ENCODE measurements around the gene CLTCL1. TPM values are rescaled to one million over a fixed set of nuclear protein-coding genes. Genes with fewer than 3 reads are reported as not detected.
A peak's percentile ranks its signal among the peaks of the same experiment; 100 is the strongest.

The CLTCL1 gene
- total RNA-seq, 3 donors from 2014 or later (not counting 1 experiment from before 2014, with no cell fraction given): 0.86 to 1.2 (median 1.2) TPM

DNA sequence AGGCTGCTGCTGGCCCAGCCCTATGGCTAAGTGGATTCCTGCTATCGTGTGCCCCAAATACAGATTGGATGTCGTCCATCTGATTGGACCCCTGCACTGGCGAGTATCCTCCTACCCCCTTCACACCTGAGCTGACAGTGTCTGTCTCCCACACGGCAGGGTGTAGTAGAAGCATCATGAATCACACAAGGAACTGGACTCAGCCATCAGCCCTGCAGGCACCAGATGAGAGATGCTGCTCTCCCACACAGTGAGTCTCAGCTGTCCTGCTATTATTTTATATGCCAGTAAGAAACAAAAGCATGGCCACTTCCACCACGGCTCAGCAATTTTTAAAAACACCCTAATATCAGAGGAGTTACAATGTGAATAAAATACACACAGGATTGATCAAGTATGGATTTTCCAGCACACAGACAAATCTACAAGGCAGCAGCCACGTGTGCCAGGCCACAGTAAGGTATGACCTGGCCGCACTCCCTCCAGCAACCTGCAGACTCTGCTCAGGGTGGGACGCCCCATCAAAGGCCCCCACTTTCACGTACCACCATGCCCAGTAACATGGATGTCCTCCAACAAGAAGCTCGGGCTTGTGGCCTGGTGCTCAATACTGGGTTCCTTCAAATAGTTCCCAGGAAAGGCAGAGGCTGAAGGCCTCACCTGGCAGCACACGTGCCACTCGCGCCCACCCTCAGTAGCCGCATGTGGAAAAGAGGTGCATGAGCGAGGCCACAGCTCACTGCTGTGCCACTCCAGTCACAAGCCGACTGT, 96.6 kb downstream of the CLTCL1 start:
- intact Hi-C loops (cut with micrococcal nuclease): no loop called here
- Histone ChIP-seq H3K9me3 (ENCODE audit: control insufficient read depth, insufficient read depth, low read length) (no peaks in the 10 kb centered on the region), H3K4me1 (ENCODE audit: control insufficient read depth, insufficient read depth, low read length) (peaks cover 14% of the 10 kb centered on the region), H3K4me3 (ENCODE audit: low read length) (no peak overlapping the region), H3K27me3 (ENCODE audit: control insufficient read depth, insufficient read depth, low read length) (no peaks in the 10 kb centered on the region), H3K36me3 (ENCODE audit: control insufficient read depth, insufficient read depth, low read length) (no peaks in the 10 kb centered on the region), H3K27ac (ENCODE audit: low read length) (no peak overlapping the region)
- TF ChIP-seq, protein P1, sequence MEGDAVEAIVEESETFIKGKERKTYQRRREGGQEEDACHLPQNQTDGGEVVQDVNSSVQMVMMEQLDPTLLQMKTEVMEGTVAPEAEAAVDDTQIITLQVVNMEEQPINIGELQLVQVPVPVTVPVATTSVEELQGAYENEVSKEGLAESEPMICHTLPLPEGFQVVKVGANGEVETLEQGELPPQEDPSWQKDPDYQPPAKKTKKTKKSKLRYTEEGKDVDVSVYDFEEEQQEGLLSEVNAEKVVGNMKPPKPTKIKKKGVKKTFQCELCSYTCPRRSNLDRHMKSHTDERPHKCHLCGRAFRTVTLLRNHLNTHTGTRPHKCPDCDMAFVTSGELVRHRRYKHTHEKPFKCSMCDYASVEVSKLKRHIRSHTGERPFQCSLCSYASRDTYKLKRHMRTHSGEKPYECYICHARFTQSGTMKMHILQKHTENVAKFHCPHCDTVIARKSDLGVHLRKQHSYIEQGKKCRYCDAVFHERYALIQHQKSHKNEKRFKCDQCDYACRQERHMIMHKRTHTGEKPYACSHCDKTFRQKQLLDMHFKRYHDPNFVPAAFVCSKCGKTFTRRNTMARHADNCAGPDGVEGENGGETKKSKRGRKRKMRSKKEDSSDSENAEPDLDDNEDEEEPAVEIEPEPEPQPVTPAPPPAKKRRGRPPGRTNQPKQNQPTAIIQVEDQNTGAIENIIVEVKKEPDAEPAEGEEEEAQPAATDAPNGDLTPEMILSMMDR (IDR thresholded peaks at IDR 0.05): no peak
- peak overlapping the region; percentile 55 for H3K4me3 Mint-ChIP-seq
- H3K36me3 Mint-ChIP-seq: no peaks in the 10 kb centered on the region
- peaks cover 0 to 6% of the 10 kb centered on the region in 2 donors for H3K27me3 Mint-ChIP-seq (ENCODE audit: low read depth in 2 of 2)
- peak overlapping the region; percentile 9 to 76 for H3K27ac Mint-ChIP-seq
- peaks cover 17 to 30% of the 10 kb centered on the region in 2 donors for H3K4me1 Mint-ChIP-seq
- DNase-seq (no peak), ATAC-seq (no peak)
- no peaks in the 10 kb centered on the region for H3K9me3 Mint-ChIP-seq
- WGBS (ENCODE audit: insufficient coverage): 93% methylated on average over 16 of the region's 16 CpGs

DNA sequence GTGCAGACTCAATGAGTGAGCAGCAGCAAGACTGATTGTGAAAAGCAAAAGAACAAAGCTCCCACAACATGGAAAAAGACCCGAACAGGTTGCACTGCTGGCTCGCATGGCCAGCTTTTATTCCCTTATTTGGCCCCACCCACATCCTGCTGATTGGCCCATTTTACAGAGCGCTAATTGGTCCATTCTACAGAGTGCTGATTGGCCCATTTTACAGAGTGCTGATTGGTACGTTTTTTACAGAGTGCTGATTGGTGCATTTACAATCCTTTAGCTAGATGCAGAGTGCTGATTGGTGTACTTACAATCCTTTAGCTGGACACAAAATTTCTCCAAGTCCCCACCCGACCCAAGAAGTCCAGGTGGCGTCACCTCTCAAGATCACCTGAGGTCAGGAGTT, 97.6 kb downstream of the CLTCL1 start:
- H3K36me3 Mint-ChIP-seq: no peaks in the 10 kb centered on the region
- no peak overlapping the region for H3K4me3 ChIP-seq (ENCODE audit: low read length)
- H3K4me3 Mint-ChIP-seq: no peak overlapping the region
- intact Hi-C loops (cut with micrococcal nuclease): no loop called here
- peaks cover 17 to 30% of the 10 kb centered on the region in 2 donors for H3K4me1 Mint-ChIP-seq
- ATAC-seq (no peak), DNase-seq (no peak)
- TF ChIP-seq, protein P1 (IDR thresholded peaks at IDR 0.05): no peak
- no peaks in the 10 kb centered on the region for H3K27me3 ChIP-seq (ENCODE audit: control insufficient read depth, insufficient read depth, low read length)
- H3K27ac ChIP-seq (ENCODE audit: low read length): no peak overlapping the region
- H3K9me3 ChIP-seq (ENCODE audit: control insufficient read depth, insufficient read depth, low read length): no peaks in the 10 kb centered on the region
- H3K27me3 Mint-ChIP-seq (ENCODE audit: low read depth in 2 of 2): peaks cover 0 to 3% of the 10 kb centered on the region in 2 donors
- H3K9me3 Mint-ChIP-seq: no peaks in the 10 kb centered on the region
- H3K4me1 ChIP-seq (ENCODE audit: control insufficient read depth, insufficient read depth, low read length): peaks cover 14% of the 10 kb centered on the region
- WGBS (ENCODE audit: insufficient coverage): 98% methylated on average over 6 of the region's 6 CpGs
- H3K27ac Mint-ChIP-seq: no peak overlapping the region
- no peaks in the 10 kb centered on the region for H3K36me3 ChIP-seq (ENCODE audit: control insufficient read depth, insufficient read depth, low read length)

DNA sequence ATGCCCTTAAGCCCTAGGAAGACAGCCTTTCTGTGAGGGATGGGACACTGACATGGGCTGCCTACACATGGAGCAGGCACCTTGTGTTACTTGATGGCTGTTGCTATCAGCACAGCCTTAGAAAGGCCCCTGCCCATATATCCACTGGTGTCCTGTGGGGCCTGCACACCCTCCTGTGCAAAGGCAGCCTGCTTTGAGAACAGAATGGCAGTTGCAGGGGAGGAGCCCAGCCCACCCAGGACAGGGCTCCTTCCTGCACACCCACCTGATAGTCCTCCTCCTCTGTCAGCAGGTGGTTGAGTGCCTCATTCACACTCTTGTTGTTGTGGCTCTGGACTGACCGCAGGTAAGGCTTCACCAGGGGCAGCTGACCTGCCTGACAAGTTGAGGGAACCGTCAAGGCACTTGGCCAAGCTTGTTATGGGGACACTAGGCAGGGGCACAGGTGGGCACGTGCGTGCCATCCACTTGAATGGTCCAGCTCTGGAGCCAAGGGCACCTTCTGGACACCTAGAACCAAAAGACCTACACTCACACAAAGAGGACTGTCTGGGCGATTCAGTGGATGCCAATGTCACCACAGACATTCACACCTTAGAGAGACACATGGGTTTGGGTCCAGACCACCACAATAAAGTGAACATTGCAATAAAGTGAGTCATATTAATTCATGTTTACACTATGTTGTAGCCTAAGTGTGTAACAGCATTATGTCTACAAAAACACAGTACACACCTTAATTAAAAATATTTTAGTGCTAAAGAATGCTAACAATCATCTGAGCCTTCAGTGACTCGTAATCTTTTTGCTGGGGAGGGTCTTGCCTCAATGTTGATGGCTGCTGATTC, 103.6 kb downstream of the CLTCL1 start:
- TF ChIP-seq, protein P1 (IDR thresholded peaks at IDR 0.05): no peak
- H3K4me3 Mint-ChIP-seq: no peak overlapping the region
- Histone ChIP-seq H3K9me3 (ENCODE audit: control insufficient read depth, insufficient read depth, low read length) (no peaks in the 10 kb centered on the region), H3K4me3 (ENCODE audit: low read length) (no peak overlapping the region), H3K27me3 (ENCODE audit: control insufficient read depth, insufficient read depth, low read length) (no peaks in the 10 kb centered on the region), H3K36me3 (ENCODE audit: control insufficient read depth, insufficient read depth, low read length) (no peaks in the 10 kb centered on the region), H3K27ac (ENCODE audit: low read length) (no peak overlapping the region), H3K4me1 (ENCODE audit: control insufficient read depth, insufficient read depth, low read length) (no peaks in the 10 kb centered on the region)
- ATAC-seq (no peak), DNase-seq (no peak)
- no peaks in the 10 kb centered on the region for H3K9me3 Mint-ChIP-seq
- no peaks in the 10 kb centered on the region for H3K4me1 Mint-ChIP-seq
- no peaks in the 10 kb centered on the region for H3K36me3 Mint-ChIP-seq
- intact Hi-C loops (cut with micrococcal nuclease): no loop called here
- no peaks in the 10 kb centered on the region for H3K27me3 Mint-ChIP-seq (ENCODE audit: low read depth in 2 of 2)
- H3K27ac Mint-ChIP-seq: no peak overlapping the region
- 80% methylated on average over 6 of the region's 6 CpGs for WGBS (ENCODE audit: insufficient coverage)

Data from natural killer cell (primary cell).